A204.1 (cell line): ENCODE measurements around the gene CPSF4.
A peak's percentile ranks its signal among the peaks of the same experiment; 100 is the strongest.
"Not testable (repeated sequence)": the region's sequence is repeated elsewhere in the genome, so short reads cannot be mapped to it uniquely, and the experiment has no call there.

Experiments used
- FAIRE-seq: peaks from 2 replicates; lab custom pipeline; 2012; peaks lifted over from hg19 to GRCh38; lab: Jason Lieb, UNC

CPSF4 gene

GRCh38 chr7:99493823-99494222 lies 55.1 kb downstream of the CPSF4 start:
- FAIRE-seq: no peak

GRCh38 chr7:99497766-99498545 lies 59.2 kb downstream of the CPSF4 start:
- FAIRE-seq: no peak

GRCh38 chr7:99498546-99498944 lies 59.8 kb downstream of the CPSF4 start:
- FAIRE-seq: no peak

GRCh38 chr7:99499371-99499720 lies 60.6 kb downstream of the CPSF4 start:
- no peak for FAIRE-seq

GRCh38 chr7:99499721-99500636 lies 61.2 kb downstream of the CPSF4 start, which contains the start of gene ZNF394:
Gene ZNF394, minus strand, starts transcription at chr7:99500281. Its CDS starts 188 bp downstream, at chr7:99500093.
- peak; percentile 85 for FAIRE-seq

GRCh38 chr7:99500637-99501009 lies 61.9 kb downstream of the CPSF4 start:
- no peak for FAIRE-seq

- FAIRE-seq: not testable (repeated sequence)
Measured at GRCh38 chr7:99501236-99501635, 62.5 kb downstream of the CPSF4 start.

GRCh38 chr7:99504281-99504602 lies 65.5 kb downstream of the CPSF4 start:
- FAIRE-seq: peak; percentile 93

- FAIRE-seq: peak; percentile 37
Measured at GRCh38 chr7:99504603-99505323, 66.0 kb downstream of the CPSF4 start, which contains the start of gene ZKSCAN5. Gene ZKSCAN5, plus strand, starts transcription at chr7:99504662. Its CDS starts 1,383 bp downstream, at chr7:99506045.

GRCh38 chr7:99505324-99505662 lies 66.5 kb downstream of the CPSF4 start:
- FAIRE-seq: no peak
